ENCODE data around the gene ADAMTS9. TPM values are rescaled to one million over a fixed set of nuclear protein-coding genes. Genes with fewer than 3 reads are reported as not detected.

Gene ADAMTS9
- polyA plus RNA-seq, 10 donors: 68.5 to 126 (median 81.9) TPM

- DNase-seq: peak; percentile 22 to 81 (median 36)
Measured at GRCh38 chr3:64687086-64687780, 567 bp downstream of the ADAMTS9 start.

GRCh38 chr3:64686446-64686908, 1.3 kb downstream of the ADAMTS9 start:
- DNase-seq: peak in 1 of 3 donors; percentile 64

GRCh38 chr3:64685800-64686445, 1.9 kb downstream of the ADAMTS9 start:
- DNase-seq: peak; percentile 95 to 98 (median 97)

- peak in 1 of 3 donors; percentile 37 for DNase-seq
Measured at GRCh38 chr3:64685331-64685799, 2.4 kb downstream of the ADAMTS9 start.

GRCh38 chr3:64684715-64685261, 3.0 kb downstream of the ADAMTS9 start:
- DNase-seq: peak; percentile 53 to 88 (median 57)

GRCh38 chr3:64681827-64682226, 6.0 kb downstream of the ADAMTS9 start:
- no peak for DNase-seq

- no peak for DNase-seq
Measured at GRCh38 chr3:64681015-64681414, 6.8 kb downstream of the ADAMTS9 start.

GRCh38 chr3:64680334-64680733, 7.5 kb downstream of the ADAMTS9 start:
- no peak for DNase-seq

GRCh38 chr3:64677961-64678716, 9.7 kb downstream of the ADAMTS9 start:
- no peak for DNase-seq

- no peak for DNase-seq
Measured at GRCh38 chr3:64676831-64677230, 11.0 kb downstream of the ADAMTS9 start.

GRCh38 chr3:64675687-64676247, 12.0 kb downstream of the ADAMTS9 start:
- no peak for DNase-seq

- peak in 1 of 3 donors; percentile 70 for DNase-seq
Measured at GRCh38 chr3:64674591-64675076, 13.2 kb downstream of the ADAMTS9 start.

- no peak for DNase-seq
Measured at GRCh38 chr3:64673159-64673715, 14.6 kb downstream of the ADAMTS9 start.

GRCh38 chr3:64668582-64669510, 19.0 kb downstream of the ADAMTS9 start:
- no peak for DNase-seq

GRCh38 chr3:64667887-64668581, 19.8 kb downstream of the ADAMTS9 start:
- no peak for DNase-seq

- peak in 2 of 3 donors; percentile 13 to 45 for DNase-seq
Measured at GRCh38 chr3:64667138-64667537, 20.7 kb downstream of the ADAMTS9 start.

GRCh38 chr3:64666171-64666588, 21.6 kb downstream of the ADAMTS9 start:
- DNase-seq: peak in 2 of 3 donors; percentile 38 to 43

GRCh38 chr3:64664397-64664796, 23.4 kb downstream of the ADAMTS9 start:
- no peak for DNase-seq

- DNase-seq: no peak
Measured at GRCh38 chr3:64659617-64659978, 28.2 kb downstream of the ADAMTS9 start.
